Stimulated activated CD8-positive, alpha-beta memory T cell treated with anti-CD3 and anti-CD28 coated beads, Interleukin-12 subunit alpha, Interleukin-12 subunit beta, amount 100 ng/mL, for 4 hours (primary cell): ENCODE measurements around the gene VPS36.
"Not testable (repeated sequence)": the region's sequence is repeated elsewhere in the genome, so short reads cannot be mapped to it uniquely, and the experiment has no call there.

Source experiments
- DNase-seq: peaks from one replicate; pipeline ENCODE4 v3.0.0-alpha.2; 2020; ENCODE audit warnings: low read depth

Gene VPS36

DNA sequence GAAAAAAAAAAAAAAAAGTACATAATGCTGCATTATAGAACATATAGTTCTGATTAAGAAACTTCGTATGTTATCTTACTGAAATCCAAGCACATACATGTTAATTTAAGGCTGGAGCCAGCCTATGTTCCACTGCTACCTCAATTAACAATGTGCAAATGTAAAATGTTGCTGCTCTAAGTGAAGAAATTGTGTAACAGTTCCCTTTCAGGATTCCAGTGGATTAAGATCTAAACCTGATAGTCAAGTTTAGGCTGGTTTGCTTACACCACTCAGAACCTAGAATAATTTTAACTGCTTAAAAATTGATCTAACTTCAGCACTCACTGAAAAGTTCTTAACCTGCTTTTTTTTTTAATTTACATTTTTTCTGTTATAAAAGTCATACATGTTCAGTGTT, 4.2 kb downstream of the VPS36 start:
- no peak for DNase-seq

DNA sequence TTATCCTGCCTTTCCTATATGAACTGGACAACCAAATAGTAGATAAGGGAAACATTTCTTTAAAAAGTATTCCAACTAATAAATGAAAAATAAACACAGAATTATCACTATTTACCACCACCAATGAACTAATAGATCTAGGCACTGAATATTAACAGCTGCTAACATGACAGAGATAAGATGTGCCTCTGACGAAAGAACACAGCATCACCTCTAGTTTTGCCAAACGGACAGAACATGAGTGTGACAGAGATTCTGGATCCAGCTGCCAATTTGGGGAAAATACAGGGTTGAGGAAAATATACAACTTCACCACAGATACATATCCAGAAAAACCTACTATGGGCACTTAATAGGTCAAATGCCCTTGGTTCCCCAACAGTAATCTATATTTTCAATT, 18.0 kb downstream of the VPS36 start:
- no peak for DNase-seq

DNA sequence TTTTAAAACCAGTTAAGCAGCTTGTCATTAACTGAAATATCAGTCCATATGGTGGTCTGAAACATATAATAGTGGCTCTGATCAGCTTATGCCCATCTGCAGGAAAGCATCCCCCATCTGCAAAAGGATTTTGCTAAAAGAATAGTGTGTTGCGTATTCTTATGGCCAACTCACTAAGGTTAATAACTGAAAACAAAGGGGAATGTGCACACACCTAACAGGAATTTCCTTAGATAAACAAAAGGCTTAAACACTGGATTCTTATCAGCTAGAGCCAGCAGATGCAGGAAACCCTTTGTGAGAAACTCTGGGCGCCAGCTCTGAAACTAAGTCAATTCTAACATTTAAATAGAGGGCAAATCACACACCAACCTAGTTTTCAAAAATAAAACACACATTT, 22.1 kb downstream of the VPS36 start:
- DNase-seq = no peak

GRCh38 chr13:52421216-52421615, 29.2 kb downstream of the VPS36 start:
- DNase-seq = no peak

DNA sequence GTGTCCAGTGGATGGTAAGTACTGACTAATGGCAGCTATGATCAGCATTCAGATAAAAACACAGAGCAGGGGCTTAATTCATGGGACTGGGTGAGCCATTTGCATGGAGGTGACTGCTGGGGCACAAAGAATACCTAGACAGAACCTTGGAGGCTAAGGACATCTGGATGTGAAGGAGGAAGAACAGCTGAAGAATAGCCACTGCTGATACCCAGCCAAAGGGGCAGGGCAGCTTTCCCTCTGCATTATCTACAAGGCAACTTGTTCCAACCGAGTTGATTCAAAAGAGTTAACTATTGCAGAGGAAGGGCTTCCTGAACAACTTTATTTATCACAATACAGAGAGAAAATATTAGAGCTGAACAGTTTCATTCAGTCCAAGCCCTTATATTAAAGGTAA, 31.4 kb downstream of the VPS36 start:
- no peak for DNase-seq

DNA sequence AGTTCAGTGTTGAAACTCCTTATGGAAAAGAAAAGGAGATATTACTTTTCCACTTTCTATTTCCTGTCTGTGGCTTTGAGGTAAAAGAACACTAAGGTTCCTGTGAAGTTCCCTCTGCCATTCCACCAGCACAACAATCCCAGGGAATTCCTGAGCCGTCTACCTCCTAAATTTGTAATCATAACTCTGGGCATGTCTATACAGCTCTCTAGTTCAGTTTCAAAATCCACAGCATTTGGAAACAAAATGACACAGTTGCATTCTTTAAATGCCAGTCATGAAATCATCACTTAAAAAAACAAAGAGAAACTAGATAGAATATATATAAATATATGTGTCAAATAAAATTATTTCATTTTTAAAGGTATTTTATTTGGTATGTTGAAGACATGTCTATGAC, 35.5 kb downstream of the VPS36 start:
- DNase-seq = no peak

- DNase-seq = no peak
Observed at GRCh38 chr13:52414051-52414450, 36.4 kb downstream of the VPS36 start.

GRCh38 chr13:52412128-52412527, 38.3 kb downstream of the VPS36 start:
- DNase-seq = no peak

GRCh38 chr13:52411629-52412028, 38.8 kb downstream of the VPS36 start:
- DNase-seq = no peak

DNA sequence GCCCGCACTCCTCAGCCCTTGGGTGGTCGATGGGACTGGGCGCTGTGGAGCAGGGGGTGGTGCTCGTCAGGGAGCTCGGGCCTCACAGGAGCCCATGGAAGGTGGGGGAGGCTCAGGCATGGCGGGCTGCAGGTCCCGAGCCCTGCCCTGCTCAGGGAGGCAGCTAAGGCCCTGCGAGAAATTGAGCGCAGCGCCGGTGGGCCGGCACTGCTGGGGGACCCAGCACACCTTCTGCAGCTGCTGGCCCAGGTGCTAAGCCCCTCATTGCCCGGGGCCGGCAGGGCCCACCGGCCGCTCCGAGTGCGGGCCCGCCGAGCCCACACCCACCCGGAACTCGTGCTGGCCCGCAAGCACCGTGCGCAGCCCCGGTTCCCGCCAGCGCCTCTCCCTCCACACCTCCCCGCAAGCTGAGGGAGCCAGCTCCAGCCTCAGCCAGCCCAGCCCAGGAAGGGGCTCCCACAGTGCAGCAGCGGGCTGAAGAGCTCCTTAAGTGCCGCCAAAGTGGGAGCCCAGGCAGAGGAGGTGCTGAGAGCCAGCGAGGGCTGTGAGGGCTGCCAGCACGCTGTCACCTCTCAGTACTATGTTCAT, 42.3 kb downstream of the VPS36 start:
- DNase-seq = not testable (repeated sequence)

DNA sequence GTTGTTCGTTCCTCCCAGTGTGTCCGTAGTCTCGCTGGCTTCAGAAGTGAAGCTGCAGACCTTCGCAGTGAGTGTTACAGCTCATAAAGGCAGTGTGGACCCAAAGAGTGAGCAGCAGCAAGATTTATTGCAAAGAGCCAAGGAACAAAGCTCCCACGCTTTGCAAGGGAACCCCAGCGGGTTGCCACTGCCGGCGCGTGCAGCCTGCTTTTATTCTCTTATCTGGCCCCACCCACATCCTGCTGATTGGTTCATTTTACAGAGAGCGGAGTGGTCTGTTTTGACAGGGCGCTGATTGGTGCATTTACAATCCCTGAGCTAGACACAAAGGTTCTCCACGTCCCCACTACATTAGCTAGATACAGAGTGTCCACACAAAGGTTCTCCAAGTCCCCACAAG, 43.0 kb downstream of the VPS36 start:
- not testable (repeated sequence) for DNase-seq

- no peak for DNase-seq
Observed at GRCh38 chr13:52406629-52407028, 43.8 kb downstream of the VPS36 start.

- DNase-seq = no peak
Observed at GRCh38 chr13:52405767-52406494, 44.5 kb downstream of the VPS36 start, which contains the start of gene THSD1. TSS of gene THSD1 (minus strand) at chr13:52406172. CDS start at chr13:52402600, 3,572 bp downstream.

- DNase-seq = no peak
Observed at GRCh38 chr13:52405369-52405766, 45.1 kb downstream of the VPS36 start.

DNA sequence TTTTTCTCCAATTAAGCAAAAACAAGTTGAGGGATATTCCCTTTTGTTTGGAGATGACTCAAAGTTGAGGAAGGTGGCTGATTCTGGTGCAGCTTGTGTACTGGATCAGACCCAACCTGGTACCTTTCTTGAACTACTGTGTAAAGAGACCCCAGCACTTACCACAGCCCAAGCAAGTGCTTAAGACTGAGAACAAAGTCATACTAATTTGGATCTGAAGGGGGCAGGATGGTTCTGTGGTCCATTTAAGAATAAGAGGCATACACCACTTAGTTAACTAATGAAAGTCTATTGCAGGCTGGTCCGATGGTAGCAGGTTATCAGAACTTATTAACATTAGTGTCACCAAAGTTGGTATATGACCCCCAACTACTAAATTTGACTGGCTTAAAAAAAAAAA, 50.7 kb downstream of the VPS36 start:
- no peak for DNase-seq

GRCh38 chr13:52399046-52399445, 51.4 kb downstream of the VPS36 start:
- DNase-seq = no peak

GRCh38 chr13:52395704-52396103, 54.7 kb downstream of the VPS36 start:
- DNase-seq = no peak

- no peak for DNase-seq
Observed at GRCh38 chr13:52394586-52394985, 55.8 kb downstream of the VPS36 start.

GRCh38 chr13:52393572-52394357, 56.7 kb downstream of the VPS36 start:
- no peak for DNase-seq

GRCh38 chr13:52387721-52388120, 62.7 kb downstream of the VPS36 start:
- DNase-seq = no peak

DNA sequence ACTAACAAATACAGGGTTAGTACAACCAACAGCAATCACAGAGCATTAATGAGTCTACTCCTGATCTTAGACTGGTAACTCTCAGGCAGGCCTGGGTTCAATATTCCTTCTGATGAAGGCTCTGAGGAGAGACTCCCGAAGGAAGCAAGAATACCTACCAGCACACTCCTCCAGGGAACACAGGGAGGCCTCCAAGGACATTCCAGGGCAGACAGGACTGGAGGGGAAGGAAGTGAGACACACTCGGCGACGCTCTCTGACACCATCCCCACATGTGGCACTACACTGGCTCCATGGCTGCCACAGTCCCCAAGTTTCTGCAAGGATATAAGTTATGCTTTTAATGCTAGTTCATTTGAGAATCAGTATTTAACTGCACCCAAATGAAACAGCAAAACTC, 64.6 kb downstream of the VPS36 start:
- DNase-seq = no peak

GRCh38 chr13:52383366-52383765, 67.1 kb downstream of the VPS36 start:
- DNase-seq = no peak

- no peak for DNase-seq
Observed at GRCh38 chr13:52378312-52378711, 72.1 kb downstream of the VPS36 start.
